Fibroblast of upper back skin (primary cell): ENCODE results near the gene C1QTNF2.
"Not testable (repeated sequence)": the region's sequence is repeated elsewhere in the genome, so short reads cannot be mapped to it uniquely, and the experiment has no call there.

Experiments used
- DNase-seq: peaks from one replicate; pipeline ENCODE4 v3.0.0-alpha.2; 2013

C1QTNF2 gene

DNA sequence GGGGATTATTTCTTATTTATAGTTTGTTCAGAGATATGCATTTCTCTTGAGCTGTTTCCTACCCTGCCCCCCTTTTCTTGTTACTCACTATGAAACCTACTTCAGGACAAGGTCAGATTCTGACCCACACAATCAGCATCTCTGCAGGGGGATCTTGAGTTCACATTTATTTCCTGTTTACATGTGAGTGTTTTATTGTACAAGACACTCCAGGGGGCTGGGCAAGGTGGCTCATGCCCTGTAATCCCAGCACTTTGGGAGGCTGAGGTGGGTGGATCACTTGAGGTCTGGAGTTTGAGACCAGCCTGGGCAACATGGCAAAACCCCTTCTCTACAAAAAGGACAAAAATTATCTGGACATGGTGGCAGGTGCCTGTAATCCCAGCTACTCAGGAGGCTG lies 29.9 kb downstream of the C1QTNF2 start:
- DNase-seq, result not testable (repeated sequence)

DNA sequence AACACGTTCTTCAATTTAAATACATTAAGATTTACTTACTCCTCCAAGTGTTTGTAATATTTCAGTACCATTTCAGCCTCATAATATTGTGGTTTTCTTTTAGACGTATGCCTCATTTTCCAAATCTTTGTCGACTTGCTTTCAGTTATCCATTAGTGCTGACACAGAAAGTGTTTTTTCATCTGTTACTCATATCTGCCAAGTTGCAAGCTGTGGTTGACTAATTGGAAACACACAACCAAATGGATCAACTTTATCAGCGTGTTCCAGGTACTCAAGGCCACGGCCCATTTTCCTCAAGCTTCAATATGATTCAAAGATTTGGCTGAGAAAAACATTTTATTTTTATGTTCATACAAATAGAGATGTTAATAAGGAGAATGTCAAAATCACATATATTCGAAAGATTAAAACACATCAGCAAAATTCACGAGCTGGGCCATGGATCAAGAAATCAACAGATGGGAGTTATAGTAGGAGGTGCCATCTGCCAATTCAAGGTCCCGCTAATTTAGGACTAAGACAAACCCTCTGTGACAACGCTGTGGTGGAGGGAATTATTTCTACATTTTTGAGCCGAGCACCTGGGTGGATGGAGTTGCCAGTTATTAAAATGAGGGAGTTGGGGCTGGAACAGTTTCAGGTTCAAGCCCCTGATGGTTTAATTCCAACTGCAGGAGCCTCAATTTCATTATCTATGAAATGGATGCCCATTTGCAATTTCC lies 30.9 kb downstream of the C1QTNF2 start:
- DNase-seq, result peak; percentile 25

DNA sequence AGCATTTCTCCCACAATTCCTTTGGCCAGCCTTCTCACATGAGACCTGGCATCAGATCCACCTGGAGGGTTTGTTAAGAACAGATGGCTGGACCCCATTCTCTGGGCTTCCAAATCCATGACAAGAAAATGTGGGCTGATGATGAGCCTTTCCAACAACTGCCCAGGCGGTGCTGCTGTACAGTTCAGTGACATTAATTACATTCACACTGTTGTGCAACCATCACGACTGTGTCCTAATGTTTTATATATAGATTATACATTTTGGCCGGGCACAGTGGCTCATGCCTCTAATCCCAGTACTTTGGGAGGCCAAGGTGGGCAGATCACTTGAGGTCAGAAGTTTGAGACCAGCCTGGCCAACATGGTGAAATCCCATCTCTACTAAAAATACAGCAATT lies 35.7 kb downstream of the C1QTNF2 start:
- not testable (repeated sequence) for DNase-seq

DNA sequence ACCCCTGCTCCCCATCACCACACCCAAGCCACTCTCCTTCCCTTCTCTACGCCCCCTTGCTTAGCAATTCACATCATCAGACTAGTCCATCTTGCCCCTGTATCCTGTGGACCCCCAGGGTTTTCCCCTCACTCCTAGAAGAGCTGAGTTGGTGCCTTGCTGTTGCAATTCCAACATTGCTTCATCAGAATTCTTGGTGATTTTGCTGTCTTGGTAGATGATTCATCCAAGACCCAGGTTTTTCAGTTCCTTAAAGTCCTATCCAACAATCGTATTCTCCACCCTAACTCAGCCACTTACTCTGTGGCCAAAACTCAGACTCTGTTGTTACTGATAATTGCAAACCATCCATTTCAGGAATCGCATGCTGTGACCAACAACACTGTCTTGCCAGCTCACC lies 36.7 kb downstream of the C1QTNF2 start:
- peak; percentile 38 for DNase-seq

DNA sequence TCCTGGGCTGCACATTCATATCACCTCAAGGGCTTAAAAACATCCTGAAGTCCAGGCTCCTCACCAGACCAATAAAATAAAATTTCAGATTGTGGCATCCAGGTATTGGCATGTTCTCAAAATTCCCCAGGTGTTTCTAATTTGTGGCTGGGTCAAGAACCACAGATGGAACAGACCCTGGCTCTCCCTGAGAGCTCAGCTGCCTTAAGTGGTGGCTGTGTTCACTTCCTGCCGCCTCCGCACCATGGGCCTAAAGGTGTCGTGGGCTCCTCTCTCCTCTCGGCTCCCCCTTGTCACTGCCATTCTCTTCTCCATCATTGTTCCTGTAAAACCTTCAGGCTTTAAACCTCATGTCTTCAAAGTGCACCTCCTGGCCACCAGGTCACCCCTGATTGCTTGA lies 40.2 kb downstream of the C1QTNF2 start:
- DNase-seq, result no peak

DNA sequence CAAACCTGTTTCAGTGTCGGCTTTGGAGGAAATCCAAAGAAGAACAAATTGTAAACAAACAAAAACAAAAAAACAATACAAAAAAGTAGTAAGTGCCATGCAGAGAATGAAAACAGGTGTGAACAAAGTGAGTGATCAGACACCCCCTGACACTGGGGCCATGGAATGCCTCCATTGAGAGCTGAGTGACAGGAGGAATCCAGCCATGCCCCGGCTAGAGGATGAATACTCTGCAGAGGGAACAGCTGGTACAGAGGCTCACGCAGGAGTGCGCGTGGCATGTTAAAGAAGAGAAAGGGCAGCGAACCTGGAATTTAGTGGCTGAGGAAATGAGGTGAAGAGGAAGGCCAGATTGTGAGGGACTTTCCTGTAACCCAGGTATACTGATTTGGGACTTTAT lies 42.6 kb downstream of the C1QTNF2 start:
- no peak for DNase-seq

DNA sequence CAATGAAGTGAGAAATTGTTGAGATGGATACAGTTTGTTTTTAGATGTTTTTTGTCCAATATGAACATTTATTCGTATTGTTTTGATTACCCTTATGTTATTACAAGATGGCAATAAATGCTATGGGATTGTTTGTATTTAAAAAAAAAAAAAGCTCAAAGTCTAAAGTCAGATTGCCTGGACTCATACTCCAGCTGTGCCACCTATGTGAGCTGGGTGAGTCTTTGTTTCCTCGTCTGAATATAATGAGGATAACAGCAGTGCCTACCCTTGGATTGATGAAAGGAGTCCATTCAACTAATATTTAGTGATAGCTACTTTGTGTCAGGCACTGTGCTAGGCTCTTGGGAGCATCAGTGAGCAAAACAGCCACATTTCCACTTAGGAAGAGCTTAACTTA lies 43.4 kb downstream of the C1QTNF2 start:
- DNase-seq, result no peak

DNA sequence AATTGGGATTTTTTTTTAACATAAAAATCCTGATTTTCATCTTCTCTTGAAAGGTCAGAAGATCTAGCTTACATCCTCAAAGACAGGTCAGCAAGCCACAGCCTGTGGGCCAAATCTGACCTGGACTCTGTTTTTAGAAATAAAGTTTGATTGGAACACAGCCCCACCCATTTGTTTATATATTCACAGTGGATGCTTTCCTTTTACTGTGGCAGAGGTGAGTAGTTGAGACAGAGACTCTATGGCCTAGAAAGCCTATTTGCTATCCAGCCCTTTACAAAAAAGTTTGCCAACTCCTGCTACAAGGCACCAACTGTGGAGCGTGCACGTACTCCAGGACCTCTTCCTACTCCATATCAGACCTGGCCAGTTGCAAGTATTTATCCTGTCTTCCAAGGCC lies 44.7 kb downstream of the C1QTNF2 start:
- DNase-seq, result no peak

DNA sequence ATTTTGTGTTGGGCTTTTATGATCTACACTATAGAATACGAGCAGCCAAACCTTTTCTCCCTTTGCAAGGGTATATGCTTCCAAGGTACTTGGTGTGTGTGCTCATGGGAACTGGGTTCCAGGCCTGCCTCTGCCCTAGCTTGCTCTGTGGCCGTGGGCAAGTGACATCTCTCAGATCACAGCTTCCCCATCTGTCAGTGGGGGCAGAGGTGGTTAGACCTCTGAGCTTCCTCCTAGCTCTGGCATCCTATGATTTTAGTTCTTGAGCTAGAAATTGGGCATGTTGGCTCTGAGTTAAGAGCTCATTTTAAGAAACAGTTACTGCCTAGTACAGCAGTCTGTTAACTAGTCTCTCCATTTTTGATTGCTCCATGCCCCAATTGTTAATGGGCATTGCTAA lies 45.5 kb downstream of the C1QTNF2 start:
- DNase-seq, result no peak

DNA sequence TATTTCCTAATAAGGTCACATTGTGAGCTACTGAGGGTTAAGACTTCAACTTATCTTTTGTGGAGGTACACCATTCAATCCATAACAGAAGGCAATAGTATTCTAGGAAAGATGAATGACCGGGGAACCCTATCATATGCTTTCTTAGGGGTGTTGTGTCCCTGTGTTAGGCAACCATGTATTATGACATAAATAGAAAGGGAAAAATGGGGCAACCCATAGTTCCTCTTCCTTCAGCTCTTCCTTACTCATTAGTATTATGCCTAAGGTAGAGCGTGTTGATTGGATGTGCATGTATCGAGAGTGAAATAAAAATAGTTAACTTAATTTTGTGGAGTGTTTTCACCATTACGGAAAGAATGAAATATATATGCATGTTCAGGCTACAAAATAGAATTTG lies 52.0 kb downstream of the C1QTNF2 start:
- DNase-seq, result no peak

DNA sequence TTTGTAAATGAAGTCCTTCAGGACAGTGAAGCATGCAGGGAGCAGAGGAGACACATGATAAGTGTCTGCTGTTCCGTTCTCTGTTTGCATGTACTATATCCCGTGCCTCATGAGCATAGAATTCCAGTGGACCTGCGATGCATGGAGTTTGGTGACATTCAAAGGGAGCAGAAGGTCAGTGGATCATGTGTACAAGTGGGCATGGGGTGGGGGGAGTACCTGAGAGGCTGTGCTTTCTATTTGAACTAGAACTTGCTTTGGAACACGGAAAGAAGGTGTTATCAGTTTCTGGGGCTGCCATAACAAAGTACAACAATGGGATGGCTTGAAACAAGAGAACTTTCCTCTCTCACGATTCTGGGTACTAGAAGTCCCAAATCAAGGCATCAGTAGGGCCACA lies 53.0 kb downstream of the C1QTNF2 start:
- DNase-seq, result no peak

DNA sequence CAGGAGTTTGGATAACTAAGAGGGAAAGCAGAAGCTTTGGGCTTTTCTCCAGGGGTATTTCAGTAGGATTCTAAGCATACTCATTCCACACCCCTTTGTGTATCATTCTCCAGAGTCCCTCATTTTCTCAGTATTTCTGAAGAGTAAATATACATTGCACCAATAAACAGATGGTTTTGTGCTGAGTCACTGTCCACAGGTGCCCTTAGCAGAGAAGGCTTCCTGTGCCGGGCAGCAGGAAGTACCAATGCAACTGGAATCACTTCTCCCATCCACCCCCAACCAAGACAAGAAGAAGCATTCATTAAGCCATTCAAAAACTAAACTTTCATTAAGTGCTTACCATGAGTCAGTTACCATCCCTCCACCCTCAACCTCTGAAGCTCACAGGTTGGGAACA lies 54.5 kb downstream of the C1QTNF2 start:
- DNase-seq, result peak; percentile 20

DNA sequence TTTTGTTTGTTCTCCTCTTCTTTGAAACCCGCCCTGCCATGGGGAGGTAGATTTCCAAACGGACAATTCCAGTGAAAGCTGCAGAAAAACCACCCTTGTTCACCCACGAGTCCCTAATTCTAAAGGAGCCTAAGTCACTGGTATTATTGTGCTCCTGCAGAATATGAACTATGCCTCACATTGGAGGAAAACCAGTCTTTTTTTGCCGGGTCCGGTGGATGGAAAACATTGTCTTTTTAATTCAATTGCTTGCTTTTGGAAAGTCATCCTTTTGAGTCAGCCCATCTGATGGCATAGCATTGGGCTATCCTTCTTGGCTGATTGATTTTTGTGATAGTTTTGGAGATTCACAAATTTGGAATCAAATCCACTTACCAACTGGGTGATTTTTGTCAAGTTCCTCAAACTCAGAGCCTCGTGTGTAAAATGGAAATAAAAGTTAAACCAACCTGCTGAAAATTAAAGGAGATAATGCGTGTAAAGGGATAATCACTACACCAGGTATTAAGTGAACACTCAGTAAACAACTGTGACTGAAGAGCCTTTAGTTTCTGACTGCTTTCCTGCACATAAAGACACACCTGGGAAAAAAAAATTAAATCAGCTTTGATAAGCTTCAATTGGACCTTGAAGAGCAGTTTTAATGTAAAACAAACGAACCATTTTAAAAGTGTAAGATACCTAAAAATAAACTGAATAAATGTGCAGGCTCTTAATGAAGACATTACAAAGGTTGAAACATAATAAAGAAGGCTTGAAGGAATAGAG lies 57.3 kb downstream of the C1QTNF2 start:
- no peak for DNase-seq

DNA sequence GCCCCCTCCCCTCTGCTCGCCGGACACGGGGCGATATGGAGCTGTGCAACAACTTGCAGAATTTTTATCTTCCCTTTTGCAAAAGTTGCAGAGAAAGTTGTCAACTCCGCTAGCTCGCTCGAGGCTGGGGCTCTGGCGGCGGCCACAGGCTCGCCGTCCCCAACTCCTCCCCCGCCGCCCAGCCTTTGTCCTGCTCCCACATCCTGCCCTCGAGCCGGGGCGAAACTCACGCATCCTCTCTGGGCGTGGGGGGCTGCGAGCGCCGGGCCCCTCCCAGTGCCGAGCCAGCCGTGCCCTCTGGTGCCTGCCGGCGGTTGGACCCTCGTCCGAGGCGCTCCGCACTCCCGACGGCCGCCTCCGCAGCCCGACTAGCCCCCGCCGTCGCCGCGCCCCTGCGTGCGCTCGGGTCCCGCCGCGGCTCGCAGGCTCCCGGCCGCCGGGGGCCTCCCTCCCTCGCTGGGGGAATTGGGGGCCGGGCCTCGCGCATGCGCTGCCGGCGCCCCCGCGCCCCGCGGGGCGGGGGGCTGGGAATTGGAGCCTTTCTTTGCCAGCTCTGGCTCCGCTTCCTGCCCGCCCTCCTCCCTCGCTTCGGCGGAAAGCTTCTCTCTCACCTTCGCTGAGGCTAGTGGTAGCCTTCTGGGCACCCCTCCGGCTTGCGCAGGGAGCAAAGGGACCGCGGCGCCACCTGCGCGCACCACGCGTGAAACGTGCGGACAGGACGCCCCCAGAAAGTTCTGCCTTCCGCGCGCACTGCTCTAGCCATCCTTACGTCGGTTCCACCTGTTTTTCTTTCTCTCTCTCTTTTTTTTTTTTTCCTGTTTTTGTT lies 58.1 kb downstream of the C1QTNF2 start, which contains the start of gene CCNJL:
Gene CCNJL, minus strand, starts transcription at position 431 of the 826 bp plus-strand sequence. CDS start 641 bp downstream, outside the sequence.
- DNase-seq, result peak; percentile 62

DNA sequence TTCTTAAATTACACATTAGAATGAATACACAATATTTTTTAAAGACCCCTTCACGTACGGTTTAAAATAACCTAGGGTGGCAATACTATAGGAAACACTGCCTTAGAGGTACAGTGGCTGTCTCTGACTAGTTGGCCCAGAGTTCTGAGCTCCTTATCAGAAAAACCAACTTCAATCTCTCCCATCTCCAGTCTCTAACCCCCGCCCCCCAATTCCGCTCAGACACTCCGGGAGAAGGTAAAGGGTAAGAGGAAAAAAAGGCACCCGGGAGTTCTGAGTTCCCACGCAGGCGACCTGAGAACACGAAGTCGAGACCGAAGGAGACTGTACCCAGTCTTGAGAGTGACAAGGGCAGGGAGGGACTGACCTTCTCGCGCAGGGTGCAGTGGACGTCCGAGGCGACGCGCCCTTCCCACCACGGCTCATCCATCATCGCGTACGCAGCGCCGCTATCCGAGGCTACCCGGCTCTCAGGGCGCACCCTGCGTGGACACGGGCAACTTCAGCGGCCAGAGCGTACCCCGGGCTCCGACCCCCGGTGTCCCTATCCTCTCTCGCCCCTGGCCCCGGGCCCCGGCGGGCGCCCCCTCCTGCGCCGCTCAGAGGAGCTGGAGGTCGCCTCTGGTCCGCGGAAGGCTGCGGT lies 58.8 kb downstream of the C1QTNF2 start:
- DNase-seq, result no peak

DNA sequence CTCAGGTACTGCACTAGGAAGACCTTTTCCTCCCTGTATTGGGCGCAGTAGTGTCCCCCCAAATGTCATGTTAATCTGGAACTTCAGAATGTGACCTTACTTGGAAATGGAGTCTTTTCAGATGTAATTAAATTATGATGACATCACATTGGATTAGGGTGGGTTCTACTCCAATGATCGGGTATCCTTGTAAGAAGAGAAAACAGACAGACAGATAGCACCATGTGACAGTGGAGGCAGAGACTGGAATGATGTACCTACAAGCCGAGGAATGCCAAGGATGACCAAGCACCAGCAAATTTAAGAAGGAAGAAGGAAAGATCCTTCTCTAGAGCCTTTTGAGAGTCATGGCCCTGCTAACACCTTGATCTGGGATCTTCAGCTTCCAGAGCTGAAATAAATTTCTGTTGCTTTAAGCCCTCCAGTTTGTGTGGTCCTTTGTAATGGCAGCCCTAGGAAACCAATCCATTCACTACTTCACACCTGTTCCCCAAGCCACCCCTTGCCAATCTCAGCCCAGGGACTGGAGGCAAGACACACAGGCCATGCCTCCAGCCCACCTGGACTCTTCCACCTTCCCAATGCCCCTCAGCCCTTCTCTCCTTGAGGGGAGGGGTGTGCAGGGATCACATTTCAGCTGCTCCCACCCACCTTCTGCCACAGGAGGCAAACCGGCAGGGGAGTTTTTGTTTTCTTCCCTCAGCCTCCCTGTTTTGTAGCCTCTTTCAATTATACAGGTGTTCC lies 59.7 kb downstream of the C1QTNF2 start:
- no peak for DNase-seq

DNA sequence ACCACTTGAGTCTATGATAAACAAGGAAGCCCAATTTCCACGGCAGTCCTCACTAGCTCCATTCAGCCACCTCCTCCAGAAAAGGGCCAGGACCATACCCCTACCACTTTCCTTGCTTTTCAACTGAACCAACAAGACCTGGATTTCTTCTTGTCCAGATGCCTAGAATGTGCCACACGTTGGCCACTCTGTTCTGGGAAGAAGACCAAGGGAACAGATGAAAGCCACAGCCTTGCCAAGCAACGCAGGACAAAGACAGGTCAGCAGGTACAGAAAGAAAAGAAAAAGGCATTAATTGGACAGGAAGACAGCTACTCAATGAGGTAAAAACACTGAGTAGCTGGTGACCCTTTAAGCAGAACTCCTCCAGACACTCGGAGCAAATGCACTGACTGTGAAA lies 60.3 kb downstream of the C1QTNF2 start:
- no peak for DNase-seq

DNA sequence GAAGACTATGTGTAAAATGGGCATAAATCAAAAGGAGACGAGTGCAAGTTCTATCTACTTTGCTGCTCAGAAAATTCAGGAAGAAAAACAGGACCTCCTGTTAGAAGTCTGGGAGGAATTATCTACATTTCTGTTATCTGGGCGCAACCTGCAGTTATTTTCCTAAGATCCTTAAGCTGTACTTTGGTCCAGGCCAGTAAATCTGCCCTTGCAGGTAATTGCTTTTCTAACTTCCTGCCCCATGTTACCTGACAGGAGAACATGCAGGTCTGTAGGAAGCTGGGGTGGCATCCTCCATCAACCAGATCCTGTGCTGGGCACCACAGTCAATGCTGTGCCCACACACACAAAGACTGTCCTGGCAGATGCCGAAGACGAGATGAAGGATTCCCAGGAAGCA lies 63.7 kb downstream of the C1QTNF2 start:
- DNase-seq, result no peak

DNA sequence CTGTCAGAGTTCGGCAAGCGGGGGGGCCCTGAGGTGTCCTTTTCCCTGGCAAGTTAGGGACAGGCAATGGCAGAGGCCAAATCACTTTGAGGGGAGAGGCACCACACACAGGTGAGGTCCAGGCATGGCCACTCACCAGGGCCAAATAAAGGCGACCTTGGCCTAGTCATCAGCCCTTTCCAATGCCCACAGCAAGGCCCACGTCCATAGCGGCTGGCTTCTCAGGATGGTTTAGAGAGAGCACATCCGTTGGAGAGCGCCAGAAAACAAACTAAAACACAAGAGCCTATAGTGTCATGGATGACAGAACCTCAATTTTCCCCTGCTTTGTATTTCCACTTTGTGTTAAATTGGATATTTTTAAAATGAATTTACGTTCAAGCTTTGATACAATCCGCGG lies 65.1 kb downstream of the C1QTNF2 start:
- no peak for DNase-seq

DNA sequence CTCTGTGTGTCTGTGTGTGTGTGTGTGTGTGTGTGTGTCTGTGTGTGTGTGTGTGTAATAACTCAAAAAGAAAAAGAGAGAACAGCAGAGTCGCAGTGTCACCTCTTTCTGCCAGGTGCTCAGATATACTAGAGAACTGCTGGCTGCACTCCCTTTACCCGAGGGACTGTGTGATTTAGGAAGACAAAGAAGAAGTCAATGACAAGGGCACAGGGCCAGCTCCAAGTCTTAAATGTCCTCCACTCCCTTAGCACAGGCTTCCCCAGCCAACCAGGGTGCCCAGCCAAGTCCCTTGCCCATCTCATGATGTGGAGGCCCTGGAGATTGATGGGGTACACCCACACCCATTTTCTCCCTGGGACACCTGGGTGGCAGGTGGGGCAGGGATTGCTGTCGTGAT lies 66.7 kb downstream of the C1QTNF2 start:
- no peak for DNase-seq

DNA sequence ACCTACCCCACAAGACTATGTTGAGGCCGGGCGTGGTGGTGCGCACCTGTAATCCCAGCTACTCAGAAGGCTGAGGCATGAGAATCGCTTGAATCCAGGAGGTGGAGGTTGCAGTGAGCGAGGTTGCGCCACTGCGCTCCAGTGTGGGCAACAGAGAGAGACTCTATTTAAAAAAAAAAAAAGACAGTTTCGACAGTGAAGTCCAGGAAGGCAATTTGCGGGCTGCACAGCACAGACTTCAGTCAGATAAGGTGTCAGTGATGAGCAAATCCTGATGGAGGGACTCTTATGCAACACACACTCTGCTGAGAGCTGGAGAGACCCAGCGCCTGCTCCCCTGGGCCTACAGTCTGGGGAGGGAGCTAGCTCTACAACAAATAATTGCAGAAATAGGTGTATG lies 72.2 kb downstream of the C1QTNF2 start:
- no peak for DNase-seq

DNA sequence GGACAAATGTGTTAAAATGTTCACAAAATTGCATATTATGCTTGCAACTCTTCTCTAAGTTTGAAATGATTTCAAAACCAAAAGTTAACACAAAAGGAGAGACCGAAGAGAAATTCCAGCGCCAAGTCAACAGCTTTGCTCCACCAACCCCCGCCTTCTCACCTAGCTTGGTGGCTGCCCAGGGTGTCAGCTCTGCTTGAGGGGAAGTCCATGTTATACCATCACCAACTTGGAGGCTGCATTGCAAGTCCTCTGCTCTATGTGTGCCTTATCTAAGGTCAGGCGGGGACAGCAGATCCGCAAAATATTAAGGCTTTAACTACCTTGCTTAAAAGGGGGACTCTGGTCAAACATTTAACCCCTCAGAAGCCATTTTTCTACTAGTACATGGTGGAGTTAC lies 72.7 kb downstream of the C1QTNF2 start:
- no peak for DNase-seq
